GM19238 (cell line): Measurements from ENCODE around the gene LRP1-AS.

ENCODE experiments used
- DNase-seq: peaks from one replicate; pipeline ENCODE4 v3.0.0; 2011; ENCODE audit warnings: low spot score; ENCODE audit not compliant: insufficient read length

Gene LRP1-AS

DNA sequence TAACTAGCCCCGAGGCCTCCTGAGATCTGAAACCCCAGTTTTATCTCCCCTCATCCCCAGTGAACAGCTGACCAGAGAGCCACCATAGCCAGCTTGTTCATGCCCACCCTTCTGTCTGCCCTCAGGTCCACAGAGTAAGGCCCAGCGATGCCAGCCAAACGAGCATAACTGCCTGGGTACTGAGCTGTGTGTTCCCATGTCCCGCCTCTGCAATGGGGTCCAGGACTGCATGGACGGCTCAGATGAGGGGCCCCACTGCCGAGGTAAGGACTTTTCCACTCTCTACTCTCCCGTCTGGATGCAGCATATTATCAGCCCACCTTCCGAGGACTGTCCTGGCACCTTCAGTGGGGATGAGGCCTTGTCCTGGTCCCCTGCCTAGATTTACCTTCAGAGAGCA, 6.2 kb downstream of the LRP1-AS start:
- DNase-seq = no peak

DNA sequence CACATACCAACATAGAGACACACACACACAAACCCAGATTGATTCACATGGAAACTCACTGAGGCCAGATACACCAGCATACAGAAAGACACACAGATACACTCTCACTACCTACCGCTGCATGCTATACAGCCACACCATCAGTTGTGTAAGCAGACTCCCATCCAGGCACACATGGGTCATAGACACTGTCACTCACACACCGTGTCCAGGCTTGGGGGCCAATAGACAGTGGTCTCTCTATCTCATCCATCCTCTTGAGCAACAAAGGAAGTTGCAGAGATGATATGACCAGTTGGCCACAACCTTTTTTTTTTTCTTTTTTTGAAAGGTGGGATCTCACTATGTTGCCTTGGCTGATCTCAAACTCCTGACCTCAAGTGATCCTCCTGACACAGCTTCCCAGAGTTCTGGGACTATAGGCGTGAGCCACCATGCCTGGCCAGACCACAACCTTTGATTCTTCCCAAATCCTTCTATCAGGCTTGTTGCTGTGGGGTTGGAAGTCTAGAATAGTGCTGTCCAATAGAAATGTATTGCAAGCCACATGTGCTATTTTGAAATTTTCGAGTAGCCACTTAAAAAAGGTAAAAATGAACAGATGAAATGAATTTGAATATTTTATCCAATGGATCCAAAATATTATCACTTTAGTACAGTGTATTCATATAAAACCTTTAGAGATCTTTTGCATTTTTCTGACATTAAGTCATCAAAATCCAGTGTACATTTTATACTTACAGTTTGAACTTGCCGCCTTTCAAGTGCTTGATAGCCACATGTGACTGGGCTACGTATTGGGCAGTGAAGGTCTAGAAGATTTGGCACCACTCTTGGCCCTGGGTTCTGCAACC, 7.4 kb downstream of the LRP1-AS start:
- DNase-seq = no peak

DNA sequence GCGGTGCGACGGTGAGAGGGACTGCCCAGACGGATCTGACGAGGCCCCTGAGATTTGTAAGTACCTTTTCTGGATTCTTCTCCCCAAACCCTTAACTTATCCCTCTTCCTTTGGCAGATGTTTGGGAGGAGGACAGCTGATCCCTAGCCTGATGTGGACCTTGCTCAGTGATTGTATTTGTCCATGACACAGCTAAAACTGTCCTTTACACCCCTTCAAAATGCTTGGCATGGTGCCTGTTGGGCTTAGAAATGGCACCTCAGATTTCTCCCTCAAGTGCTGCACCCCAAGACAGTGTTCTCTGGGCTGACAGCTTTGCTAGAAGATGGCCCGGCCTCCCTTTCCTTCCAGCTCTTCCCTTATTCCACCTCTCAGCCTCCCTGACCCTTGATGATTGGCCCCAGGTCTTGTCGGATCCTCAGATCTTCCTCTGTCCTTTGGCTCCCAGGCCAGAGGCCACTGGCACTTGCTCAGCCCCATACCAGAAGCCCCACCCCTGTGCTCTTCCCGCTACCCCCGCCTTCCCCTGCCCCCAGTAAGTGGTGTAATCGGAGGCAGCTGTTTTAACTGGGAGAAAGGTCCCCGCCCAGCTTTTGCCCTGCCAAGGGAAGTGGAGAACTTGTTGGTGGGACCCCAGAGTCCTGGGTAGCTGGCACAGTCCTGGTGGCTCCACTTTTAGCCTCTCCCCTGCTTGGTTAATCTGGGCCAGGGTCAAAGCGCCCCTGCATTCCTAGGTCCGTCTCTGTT, 8.7 kb downstream of the LRP1-AS start:
- no peak for DNase-seq

DNA sequence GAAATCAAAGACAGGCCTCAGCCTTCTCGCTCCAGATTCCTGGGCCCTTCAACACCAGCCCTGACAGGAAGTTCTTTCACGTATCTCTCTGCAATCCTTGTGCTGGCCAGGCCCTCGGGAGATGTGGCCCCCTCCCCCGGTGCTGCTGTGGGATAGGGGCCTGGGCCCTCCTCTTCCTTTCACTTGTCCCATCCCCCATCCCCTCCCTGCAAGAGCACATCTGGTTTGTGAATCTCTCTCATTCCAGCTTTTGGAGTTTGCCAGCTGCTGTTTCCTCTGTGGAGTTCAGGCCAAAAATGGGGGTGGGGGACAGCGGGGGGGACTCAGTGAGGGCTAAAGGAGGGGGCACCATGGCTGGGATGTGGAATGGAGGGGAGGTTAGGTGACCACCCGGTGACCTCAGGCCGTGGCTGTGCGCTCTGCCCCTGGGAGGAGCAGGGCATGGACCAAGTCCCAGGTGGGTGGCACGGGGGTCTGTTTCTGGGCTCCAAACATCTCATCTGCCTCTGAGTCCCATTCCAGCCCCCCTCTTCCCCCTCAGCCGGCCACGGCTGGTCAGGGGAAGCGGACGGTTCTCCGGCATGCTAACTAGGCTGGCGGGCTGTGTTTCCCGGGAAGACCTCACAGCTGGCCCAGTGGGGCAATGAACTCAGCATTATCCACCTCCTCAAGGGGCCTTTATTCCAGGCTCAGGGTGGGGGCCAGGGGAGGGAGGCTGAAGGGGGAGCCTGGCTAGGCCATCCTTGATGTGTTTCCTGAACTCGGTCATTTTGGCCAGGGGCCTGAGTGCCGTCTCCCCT, 11.7 kb downstream of the LRP1-AS start:
- DNase-seq = no peak

DNA sequence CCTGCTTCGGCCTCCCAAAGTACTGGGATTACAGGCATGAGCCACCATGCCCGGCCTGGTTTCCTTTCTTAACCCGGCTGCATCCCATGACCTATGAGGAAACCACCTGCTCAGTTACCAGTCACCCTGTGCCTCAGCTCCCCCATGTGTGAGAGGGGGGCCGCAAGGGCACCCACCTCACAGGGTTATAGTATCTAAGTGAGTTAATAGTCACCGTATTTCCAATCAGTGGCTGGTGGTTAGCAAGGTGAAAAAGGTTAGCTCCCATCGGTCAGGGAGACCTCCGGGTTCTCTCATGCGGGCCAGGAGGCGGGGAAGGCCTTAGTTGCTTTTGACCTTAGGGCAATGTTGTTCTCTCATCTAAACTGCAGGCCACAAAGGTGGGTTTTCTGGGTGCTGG, 12.5 kb downstream of the LRP1-AS start:
- DNase-seq = no peak

DNA sequence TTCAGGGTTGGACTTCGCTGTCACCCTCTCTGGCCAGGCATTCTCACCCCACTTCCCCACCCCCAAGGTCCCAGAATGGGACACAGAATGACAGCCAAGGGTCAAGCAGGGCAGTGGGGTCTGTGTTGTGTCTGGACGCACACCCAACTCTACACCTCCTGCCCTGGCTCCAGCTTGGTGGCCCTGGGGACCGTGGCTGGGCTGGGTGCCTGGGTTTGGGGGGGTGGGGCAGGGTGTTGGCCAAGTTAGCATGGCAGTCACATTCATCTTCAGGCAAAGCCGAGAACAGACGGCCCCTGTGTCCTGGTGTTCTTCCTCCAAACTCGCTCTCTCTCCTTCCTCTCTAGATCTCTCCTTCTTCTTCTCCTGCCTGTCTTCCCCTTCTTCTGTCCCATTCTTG, 13.5 kb downstream of the LRP1-AS start:
- no peak for DNase-seq

DNA sequence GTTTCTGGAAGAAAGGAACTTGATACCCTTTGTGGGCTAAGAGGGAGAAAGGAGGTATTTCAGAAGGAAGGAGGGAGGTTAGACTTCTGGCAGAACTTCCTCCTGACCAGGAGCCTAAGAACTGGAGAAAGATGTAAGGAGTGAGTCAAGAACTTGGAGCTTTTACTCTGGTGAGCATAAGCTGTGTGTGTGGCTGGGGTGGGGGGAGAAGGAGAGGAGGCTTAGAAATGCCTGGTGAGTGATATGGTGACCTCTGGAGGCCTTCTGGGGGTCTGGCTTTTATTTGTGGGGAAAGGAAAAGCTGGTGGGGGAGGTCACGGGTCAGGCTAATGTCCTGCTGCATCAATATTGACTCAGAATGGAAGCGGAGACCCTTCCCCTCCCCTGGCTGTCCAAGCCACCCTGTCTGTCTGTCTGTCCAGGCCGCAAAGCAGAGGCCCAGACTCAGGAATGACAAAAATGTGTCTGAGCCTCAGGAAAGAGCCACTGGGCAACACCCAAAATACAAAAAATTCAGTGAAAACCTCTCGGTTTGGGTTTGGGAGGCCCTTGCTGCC, 14.3 kb downstream of the LRP1-AS start:
- no peak for DNase-seq

DNA sequence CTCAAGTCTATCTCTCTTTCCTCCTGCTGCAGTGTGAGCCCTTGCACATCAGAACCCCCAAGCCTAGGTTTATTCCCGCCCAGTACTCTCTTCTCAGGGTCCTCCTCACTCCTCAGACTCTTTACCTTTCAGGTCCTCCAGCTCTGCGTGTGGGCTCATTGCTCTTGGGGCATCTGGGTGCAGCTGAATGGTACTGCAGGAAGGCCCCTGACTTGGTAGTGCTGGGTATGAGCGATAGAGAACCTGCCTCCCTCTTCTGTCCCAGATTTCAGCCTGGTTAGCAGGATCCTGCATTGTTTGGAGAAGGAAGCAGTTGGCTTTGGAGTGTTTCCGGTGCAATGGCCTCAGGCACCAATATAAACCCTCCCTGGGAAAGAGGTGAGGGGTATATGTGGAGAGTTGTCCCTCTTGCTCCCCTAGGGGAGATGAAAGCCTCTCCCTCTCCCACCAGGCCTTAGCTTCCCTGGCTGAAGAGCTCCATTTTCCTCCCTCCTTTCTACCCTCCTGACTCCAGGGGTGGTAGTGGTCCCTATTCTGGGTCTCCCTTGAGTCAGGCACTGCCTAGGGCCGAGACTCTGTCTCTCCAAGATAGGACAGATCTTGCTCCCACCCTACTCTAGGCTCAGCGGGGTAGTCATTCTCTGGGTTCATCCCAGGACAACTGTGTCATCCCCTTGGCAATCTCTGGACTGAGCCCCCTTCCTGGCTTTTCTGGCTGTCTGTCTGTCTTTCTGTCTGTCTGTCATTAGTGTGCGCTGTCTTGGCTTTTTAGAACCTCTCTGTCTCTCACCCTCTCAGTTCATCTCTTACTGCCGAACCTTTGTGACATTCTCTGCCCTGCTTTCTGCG, 15.3 kb downstream of the LRP1-AS start:
- no peak for DNase-seq

DNA sequence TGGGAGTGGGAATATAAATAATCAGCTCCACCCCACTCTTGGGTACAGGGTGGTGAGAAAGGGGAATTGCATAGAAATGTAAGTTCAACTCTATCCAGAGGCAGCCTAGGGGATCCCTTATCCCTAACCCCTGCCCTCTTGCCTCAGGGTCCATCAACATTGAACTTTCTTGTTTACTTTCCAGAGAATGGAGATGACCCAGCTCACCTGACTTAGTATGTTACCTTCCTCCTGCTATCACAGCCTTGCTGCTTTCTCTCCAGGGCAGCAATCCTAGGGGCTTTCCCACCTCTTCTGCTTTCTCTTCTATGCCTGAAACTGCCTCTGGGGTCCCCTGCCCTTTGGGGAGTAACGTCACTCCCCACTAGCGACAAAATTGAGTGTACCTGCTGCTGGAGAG, 16.5 kb downstream of the LRP1-AS start:
- no peak for DNase-seq

DNA sequence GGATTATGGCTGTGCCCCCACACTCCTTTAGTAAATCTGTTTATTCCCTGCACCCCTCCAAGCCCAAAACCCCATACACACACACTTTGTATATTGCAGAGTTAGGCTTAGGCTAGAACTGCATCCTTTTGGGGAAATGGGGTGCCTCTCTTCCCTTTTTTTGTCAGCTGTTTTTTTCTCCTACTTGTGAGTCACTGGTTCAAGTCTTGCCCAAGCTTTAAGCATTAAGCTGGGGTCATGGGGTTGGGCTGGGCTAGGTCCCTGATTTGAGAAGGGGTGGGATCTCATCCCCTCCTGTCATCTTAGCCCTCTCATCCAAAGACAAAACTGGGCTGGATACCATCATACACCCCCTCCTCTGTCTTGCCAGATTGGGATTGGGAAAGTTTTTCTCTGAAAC, 17.5 kb downstream of the LRP1-AS start:
- no peak for DNase-seq

DNA sequence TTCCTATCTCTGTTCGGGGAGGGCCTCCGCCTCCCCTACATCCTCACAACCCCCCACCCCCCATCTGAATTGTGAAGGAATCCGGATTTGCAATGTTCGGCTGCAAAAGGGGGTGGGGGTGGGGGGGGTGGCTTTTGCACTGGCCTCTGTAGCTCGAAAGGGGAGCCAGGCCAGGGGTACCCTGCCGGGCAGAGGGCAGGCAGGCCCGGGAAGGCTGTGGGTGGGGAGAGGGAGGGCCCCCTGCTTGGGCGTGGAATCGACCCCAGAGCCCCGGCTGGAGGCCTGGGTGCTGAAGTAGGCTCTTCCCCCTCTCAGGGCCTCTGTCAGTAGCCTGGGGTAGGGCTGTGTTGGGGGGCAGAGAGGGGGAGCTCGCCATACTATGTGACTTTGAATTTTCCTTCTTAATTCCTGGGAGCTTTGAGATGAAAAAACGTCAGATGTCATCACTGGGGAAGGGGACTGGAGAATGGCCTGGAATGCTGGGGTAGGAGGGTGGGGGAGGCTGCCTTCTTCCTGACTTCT, 18.0 kb downstream of the LRP1-AS start:
- no peak for DNase-seq

DNA sequence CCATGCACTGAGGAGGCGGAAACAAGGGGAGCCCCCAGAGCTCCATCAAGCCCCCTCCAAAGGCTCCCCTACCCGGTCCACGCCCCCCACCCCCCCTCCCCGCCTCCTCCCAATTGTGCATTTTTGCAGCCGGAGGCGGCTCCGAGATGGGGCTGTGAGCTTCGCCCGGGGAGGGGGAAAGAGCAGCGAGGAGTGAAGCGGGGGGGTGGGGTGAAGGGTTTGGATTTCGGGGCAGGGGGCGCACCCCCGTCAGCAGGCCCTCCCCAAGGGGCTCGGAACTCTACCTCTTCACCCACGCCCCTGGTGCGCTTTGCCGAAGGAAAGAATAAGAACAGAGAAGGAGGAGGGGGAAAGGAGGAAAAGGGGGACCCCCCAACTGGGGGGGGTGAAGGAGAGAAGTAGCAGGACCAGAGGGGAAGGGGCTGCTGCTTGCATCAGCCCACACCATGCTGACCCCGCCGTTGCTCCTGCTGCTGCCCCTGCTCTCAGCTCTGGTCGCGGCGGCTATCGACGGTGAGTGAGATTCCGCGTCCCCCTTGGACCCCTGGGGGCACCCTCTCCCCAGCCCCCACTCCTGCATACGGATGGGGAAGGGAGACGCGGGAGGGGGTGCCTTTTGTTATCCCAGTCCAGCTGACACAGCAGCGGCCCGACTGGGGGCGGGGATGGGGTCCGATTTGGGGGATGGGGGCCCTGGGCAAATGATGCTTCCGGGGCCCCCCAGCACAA, 18.7 kb downstream of the LRP1-AS start:
- no peak for DNase-seq

DNA sequence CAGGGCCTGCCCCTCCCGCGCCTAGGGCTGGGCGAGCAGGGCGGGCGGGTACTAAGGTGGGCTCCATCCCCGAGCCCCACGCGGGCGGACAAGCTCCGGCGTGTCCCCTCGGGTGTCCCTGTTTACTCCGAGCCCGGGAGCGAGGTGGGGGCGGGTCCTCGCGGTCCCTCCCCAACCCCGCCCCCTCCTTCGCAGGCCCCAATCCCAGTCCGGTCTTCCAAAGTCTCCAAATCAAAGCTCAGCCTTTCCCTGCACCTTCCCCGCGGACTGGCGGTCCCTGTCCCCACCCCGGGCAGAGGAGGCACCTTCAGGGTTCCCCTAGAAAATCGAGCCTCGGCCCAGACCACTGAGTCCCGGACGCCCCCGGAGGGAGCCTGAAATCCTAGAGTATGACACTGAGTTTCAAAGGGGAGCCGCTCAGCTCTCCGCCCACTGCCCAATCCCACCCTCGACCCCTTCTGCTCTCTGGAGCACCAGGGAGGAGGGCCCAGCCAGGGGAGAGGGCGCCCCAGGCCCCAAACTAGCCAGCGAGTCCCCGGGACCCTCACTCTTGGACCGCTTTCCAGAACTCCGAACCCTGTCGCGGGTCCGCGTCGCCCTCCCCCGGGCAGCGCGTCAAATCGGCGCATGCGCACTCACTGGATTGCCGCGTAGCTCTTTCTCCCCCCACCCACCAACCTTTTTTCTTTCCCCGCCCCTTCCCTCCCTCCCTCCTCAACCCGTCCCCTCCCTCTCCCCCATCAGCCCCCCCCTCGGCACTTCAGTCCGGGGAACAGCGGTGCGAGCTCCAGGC, 19.5 kb downstream of the LRP1-AS start, which contains the start of gene LRP1:
Gene LRP1, plus strand, starts transcription at position 758 of the 793 bp plus-strand sequence. CDS start 482 bp downstream, outside the sequence.
- DNase-seq = peak; percentile 53

DNA sequence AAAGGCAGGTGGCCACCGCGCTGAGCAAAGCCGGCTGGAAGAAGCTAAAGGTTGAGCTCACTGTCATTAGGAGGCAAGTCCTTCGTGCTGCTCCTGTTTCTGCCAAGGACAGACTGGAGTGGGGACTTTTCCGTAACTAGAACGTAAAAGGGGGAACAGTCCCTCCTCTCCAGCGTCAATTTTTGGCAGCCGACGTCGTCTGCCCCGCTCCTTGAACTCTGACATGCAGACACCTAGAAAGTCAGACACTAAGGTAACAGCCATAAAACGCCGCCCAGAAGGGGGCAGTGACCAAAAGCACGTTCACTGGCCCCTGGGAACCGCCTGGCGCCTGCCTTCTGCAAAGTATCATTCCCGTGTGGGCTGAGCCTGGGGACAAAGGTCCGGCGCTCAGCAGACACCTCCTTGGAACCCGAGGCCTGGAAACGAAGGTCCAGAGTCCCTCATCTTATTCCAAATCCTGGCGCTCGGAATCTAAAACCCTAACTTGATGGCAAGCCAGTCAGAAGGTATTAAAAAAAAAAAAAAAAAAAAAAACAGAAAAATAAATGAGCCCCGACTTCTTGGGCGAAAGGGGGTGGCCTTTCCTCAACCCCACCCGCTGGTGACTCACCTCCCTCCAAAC, 20.2 kb downstream of the LRP1-AS start:
- no peak for DNase-seq

DNA sequence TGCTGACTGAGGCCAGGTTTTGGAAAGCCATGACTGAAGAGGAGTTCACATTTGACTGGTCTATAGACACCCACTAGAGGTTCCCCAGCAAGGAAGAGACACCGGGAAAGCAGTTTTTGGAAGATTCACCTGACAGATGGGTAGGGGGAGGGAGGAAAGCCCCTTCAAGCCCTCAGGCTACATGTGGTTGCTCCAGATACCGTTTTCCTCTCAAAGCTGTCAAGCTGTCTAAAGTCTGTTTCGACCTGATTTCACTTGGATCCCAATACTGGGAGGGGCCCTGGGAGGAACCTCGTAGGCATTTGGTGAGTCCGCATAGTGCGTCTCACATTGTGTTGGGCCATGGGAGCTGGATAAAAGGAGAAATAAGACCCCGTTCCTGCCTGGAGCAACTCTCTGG, 20.9 kb downstream of the LRP1-AS start:
- no peak for DNase-seq

DNA sequence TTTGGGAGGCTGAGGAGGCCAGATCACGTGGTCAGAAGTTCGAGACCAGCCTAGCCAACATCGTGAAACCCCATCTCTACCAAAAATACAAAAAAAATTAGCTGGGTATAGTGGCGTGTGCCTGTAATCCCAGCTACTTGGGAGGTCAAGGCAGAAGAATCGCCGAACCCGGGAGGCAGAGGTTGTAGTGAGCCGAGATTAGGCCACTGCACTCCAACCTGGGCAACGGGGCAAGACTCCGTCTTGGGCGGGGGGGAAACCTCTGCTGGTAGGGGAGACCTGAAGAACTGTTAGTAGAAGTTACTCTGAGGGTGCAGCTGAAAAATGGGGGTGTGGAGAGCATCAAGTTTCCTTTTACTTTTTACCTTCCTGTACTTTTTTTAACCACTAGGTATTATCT, 21.4 kb downstream of the LRP1-AS start:
- no peak for DNase-seq

DNA sequence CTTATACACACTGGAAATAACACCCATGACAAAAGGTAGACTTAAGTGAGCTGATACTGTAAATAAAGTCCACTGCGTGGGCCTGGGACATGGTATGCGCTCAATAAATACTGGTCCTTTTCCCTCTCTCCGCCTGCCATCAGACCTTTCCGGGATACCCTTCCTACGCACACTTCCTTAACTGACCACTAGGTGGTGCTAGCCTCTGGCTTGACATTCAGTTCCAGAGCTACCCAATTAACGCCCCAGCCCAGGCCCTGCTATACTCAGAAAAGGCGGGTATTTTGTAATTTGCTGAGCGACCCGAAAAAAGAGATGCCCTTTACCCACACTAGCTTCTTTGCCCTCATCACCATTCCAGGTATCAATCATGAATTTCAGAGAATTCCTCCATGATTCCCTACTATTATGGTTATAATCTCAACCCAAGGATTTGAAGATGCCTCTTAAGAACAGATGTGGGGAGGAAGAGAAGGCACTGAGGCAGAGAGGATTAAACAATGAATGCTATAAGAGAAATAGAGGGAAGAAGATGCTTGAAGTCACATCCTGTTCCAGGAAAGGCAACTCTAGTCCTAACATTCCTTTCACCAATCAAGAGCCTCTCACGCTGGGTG, 23.1 kb downstream of the LRP1-AS start:
- DNase-seq = peak; percentile 65

DNA sequence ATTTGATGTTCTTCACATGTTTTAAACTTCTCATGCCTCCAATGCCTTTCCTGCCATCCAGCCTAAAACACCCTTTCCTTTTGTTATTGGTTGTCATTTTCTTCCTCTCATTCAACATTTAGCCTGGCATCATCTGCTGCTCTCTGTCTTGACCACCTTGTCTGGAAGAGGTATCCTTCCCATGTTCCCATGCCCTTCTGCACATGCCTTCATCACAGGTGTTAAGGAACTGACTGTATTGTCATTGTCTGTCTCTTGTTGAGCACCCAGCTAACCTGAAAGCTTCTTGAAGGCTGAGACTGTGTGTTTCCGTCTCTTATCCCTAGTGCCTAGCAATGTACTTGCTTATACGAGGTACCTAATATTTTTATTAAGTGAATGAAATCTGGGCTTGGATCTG, 23.6 kb downstream of the LRP1-AS start:
- no peak for DNase-seq
